Esophagus muscularis mucosa (tissue), 4 donors: ENCODE data around the gene CROCC. TPM values are rescaled to one million over a fixed set of nuclear protein-coding genes. Genes with fewer than 3 reads are reported as not detected.

Experiments
- DNase-seq: peaks from one replicate; pipeline ENCODE4 v3.0.0-alpha.2; 2017; ENCODE audit errors: extremely low spot score
- H3K27ac ChIP-seq, 4 donors: fragments of 200-600 bp; sonication (generic); replicated peaks in 1 of 4; 1 replicate in 3 of 4; 2 replicates in 1 of 4; pipeline ENCODE4 v1.5.1; 2016 to 2019; ENCODE audit warnings: mild to moderate bottlenecking in 1 of 4
- H3K27me3 ChIP-seq, 4 donors: fragments of 200-600 bp; sonication (generic); one replicate each; pipeline versions ENCODE4 v1.5.1 to v1.6.0; 2016 to 2019
- H3K36me3 ChIP-seq, 4 donors: fragments of 200-600 bp; sonication (generic); one replicate each; pipeline ENCODE4 v1.5.1; 2016 to 2019
- H3K4me1 ChIP-seq, 4 donors: fragments of 200-600 bp; sonication (generic); one replicate each; pipeline ENCODE4 v1.5.1; 2016 to 2019
- H3K4me3 ChIP-seq, 4 donors: fragments of 200-600 bp; sonication (generic); 1 replicate in 2 of 4; 2 replicates in 2 of 4; pipeline ENCODE4 v1.5.1; 2016 to 2019; ENCODE audit warnings: mild to moderate bottlenecking in 4 of 4, moderate library complexity in 1 of 4
- H3K9me3 ChIP-seq, 4 donors: fragments of 200-600 bp; sonication (generic); 1 replicate in 3 of 4; 2 replicates in 1 of 4; pipeline ENCODE4 v1.5.1; 2016 to 2019
- EP300 ChIP-seq: sonication (generic); formaldehyde crosslinking; IDR thresholded peaks from one replicate; pipeline ENCODE4 v1.6.1; 2017; ENCODE audit warnings: antibody characterized with exemption
- POLR2A ChIP-seq: fragments of 450-650 bp; IDR thresholded peaks from one replicate; pipeline ENCODE4 v1.6.1; 2017; ENCODE audit warnings: antibody characterized with exemption, moderate library complexity, mild to moderate bottlenecking, low read depth
- POLR2AphosphoS5 ChIP-seq, 2 donors: sonication (generic); formaldehyde crosslinking; IDR thresholded peaks; one replicate each; pipeline ENCODE4 v1.6.1; 2017; ENCODE audit warnings: antibody characterized with exemption in 2 of 2
- WGBS: methylation state at CpG from one replicate; pipeline ENCODE4 v1.1.5; 2018; 5-methylcytosine and 5-hydroxymethylcytosine counted together
- intact Hi-C: fragments of 100-400 bp; cut with DNase I; formaldehyde crosslinking; loops from one replicate; pipeline ENCODE4 v1.15.1; 2023
- total RNA-seq, 4 donors: library from RNA; depleted of rRNA; stranded (reverse); fragments of >200 nt; gene quantifications; one replicate each; pipeline versions ENCODE4 v1.1.0 to v1.2.1, GENCODE V29; 2016
- TF ChIP-seq, protein P1 (sequence below), 3 experiments: fragments of 200-600 bp in 2 of 3; fragments of 450-650 bp in 1 of 3; sonication (generic) in 2 of 3; IDR thresholded peaks; one replicate each; pipeline ENCODE4 v1.5.1; 2017 to 2019; ENCODE audit warnings: antibody characterized with exemption in 3 of 3, mild to moderate bottlenecking in 2 of 3, moderate library complexity in 1 of 3

The CROCC gene
- total RNA-seq, 4 donors from 2014 or later, result 17.6 to 36.3 (median 23.0) TPM

DNA sequence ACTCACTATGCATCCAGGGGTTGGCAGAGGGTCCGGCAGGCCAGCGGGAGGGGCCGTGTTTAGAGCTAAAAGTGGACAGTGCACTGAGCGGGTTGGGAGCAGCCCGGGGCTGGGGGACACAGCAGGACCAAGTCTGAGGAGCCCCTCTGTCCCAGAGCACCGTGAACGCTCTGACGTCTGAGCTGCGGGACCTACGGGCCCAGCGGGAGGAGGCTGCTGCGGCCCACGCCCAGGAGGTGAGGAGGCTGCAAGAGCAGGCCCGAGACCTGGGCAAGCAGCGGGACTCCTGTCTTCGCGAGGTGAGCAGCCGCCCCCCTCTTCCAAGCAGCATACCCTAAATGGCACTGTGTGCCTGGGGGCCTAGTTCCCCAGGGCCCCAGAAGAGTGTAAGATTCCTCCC is 32.8 kb downstream of the CROCC start:
- H3K36me3 ChIP-seq, result peaks cover 13 to 63% (median 35%) of the 10 kb centered on the region in 4 donors
- peaks cover 0 to 5% (median 4%) of the 10 kb centered on the region in 4 donors for H3K4me1 ChIP-seq
- intact Hi-C loops, result no loop called here
- 92% methylated on average over 9 of the region's 18 CpGs for WGBS
- TF ChIP-seq POLR2A, result no peak
- TF ChIP-seq POLR2AphosphoS5 (IDR thresholded peaks at IDR 0.05), result no peak
- TF ChIP-seq EP300, result no peak
- TF ChIP-seq, protein P1, sequence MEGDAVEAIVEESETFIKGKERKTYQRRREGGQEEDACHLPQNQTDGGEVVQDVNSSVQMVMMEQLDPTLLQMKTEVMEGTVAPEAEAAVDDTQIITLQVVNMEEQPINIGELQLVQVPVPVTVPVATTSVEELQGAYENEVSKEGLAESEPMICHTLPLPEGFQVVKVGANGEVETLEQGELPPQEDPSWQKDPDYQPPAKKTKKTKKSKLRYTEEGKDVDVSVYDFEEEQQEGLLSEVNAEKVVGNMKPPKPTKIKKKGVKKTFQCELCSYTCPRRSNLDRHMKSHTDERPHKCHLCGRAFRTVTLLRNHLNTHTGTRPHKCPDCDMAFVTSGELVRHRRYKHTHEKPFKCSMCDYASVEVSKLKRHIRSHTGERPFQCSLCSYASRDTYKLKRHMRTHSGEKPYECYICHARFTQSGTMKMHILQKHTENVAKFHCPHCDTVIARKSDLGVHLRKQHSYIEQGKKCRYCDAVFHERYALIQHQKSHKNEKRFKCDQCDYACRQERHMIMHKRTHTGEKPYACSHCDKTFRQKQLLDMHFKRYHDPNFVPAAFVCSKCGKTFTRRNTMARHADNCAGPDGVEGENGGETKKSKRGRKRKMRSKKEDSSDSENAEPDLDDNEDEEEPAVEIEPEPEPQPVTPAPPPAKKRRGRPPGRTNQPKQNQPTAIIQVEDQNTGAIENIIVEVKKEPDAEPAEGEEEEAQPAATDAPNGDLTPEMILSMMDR (IDR thresholded peaks at IDR 0.05), result no peak
- no peak for DNase-seq
- no peak overlapping the region for H3K4me3 ChIP-seq
- no peaks in the 10 kb centered on the region for H3K9me3 ChIP-seq
- no peak overlapping the region for H3K27ac ChIP-seq
- no peaks in the 10 kb centered on the region for H3K27me3 ChIP-seq

GRCh38 chr1:16955186-16955585 is 33.5 kb downstream of the CROCC start:
- Histone ChIP-seq H3K27ac (no peak overlapping the region), H3K4me3 (no peak overlapping the region), H3K36me3 (peaks cover 13 to 59% (median 32%) of the 10 kb centered on the region in 4 donors), H3K27me3 (no peaks in the 10 kb centered on the region), H3K4me1 (peaks cover 0 to 8% (median 7%) of the 10 kb centered on the region in 4 donors), H3K9me3 (no peaks in the 10 kb centered on the region)
- WGBS, result 94% methylated on average over 18 of the region's 25 CpGs
- intact Hi-C loops, result no loop called here
- DNase-seq, result no peak
- TF ChIP-seq, protein P1 (IDR thresholded peaks at IDR 0.05), result no peak
- TF ChIP-seq EP300, result no peak
- TF ChIP-seq POLR2A, result no peak
- TF ChIP-seq POLR2AphosphoS5 (IDR thresholded peaks at IDR 0.05), result no peak

DNA sequence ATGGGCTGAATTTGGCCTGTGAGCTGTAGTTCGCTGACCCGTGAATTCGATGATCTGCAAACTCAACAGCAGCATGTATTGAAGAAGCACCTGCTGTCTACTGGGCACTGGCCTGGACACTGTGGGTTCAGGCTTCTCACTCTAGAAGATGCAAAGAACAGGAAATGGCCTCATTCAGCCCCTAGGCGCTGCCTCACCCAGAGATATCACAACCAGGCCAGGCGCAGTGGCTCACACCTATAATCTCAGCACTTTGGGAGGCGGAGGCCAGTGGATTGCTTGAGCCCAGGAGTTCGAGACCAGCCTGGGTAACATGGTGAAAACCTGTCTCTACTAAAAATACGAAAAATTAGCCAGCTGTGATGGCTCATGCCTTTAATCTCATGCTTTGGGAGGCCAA is 35.0 kb downstream of the CROCC start:
- H3K27ac ChIP-seq, result no peak overlapping the region
- intact Hi-C loops, result loop anchor here (2.0 kb wide), 1 partner anchor 86 kb away; no protein-coding TSS in a partner anchor
- no peaks in the 10 kb centered on the region for H3K27me3 ChIP-seq
- WGBS, result 94% methylated on average over 8 of the region's 8 CpGs
- DNase-seq, result no peak
- peaks cover 13 to 50% (median 32%) of the 10 kb centered on the region in 4 donors for H3K36me3 ChIP-seq
- no peak for TF ChIP-seq POLR2A
- TF ChIP-seq, protein P1 (IDR thresholded peaks at IDR 0.05), result no peak
- TF ChIP-seq EP300, result no peak
- TF ChIP-seq POLR2AphosphoS5 (IDR thresholded peaks at IDR 0.05), result no peak
- no peak overlapping the region for H3K4me3 ChIP-seq
- H3K9me3 ChIP-seq, result no peaks in the 10 kb centered on the region
- peaks cover 3 to 22% (median 18%) of the 10 kb centered on the region in 4 donors for H3K4me1 ChIP-seq

GRCh38 chr1:16957731-16958130 is 36.0 kb downstream of the CROCC start:
- H3K4me3 ChIP-seq, result no peak overlapping the region
- TF ChIP-seq EP300, result no peak
- TF ChIP-seq POLR2AphosphoS5 (IDR thresholded peaks at IDR 0.05), result no peak
- TF ChIP-seq, protein P1 (IDR thresholded peaks at IDR 0.05), result no peak
- TF ChIP-seq POLR2A, result no peak
- WGBS, result 88% methylated on average over 8 of the region's 8 CpGs
- no peaks in the 10 kb centered on the region for H3K27me3 ChIP-seq
- H3K9me3 ChIP-seq, result no peaks in the 10 kb centered on the region
- peaks cover 3 to 22% (median 15%) of the 10 kb centered on the region in 4 donors for H3K4me1 ChIP-seq
- H3K27ac ChIP-seq, result no peak overlapping the region
- DNase-seq, result no peak
- peaks cover 13 to 50% (median 32%) of the 10 kb centered on the region in 4 donors for H3K36me3 ChIP-seq
- intact Hi-C loops, result loop anchor here (2.0 kb wide), 1 partner anchor 85 kb away; no protein-coding TSS in a partner anchor

GRCh38 chr1:16958475-16958874 is 36.7 kb downstream of the CROCC start:
- intact Hi-C loops, result no loop called here
- H3K4me3 ChIP-seq, result no peak overlapping the region
- H3K4me1 ChIP-seq, result peaks cover 3 to 25% (median 16%) of the 10 kb centered on the region in 4 donors
- 87% methylated on average over 6 of the region's 12 CpGs for WGBS
- H3K27me3 ChIP-seq, result no peaks in the 10 kb centered on the region
- no peaks in the 10 kb centered on the region for H3K9me3 ChIP-seq
- DNase-seq, result no peak
- peaks cover 13 to 47% (median 32%) of the 10 kb centered on the region in 4 donors for H3K36me3 ChIP-seq
- TF ChIP-seq EP300 (no peak), POLR2A (no peak), POLR2AphosphoS5 (IDR thresholded peaks at IDR 0.05) (no peak)
- TF ChIP-seq, protein P1 (IDR thresholded peaks at IDR 0.05), result no peak
- no peak overlapping the region for H3K27ac ChIP-seq
